ENCODE data around the gene TRIM51.

TRIM51 gene

GRCh38 chr11:55936300-55936699, 53.2 kb downstream of the TRIM51 start, which contains the start of gene OR5I1:
TSS of gene OR5I1 (minus strand) at chr11:55936400. CDS start at chr11:55936400, 0 bp downstream.
- no peaks in the 10 kb centered on the region for H3K27me3 Mint-ChIP-seq
- no peak within 1 kb of the TSS for H3K4me3 Mint-ChIP-seq
- ATAC-seq (replicated peaks) (no peak), DNase-seq (no peak)
- peaks cover 0 to 1% of the 10 kb centered on the region in 2 donors for H3K9me3 Mint-ChIP-seq
- H3K27ac Mint-ChIP-seq = no peak within 1 kb of the TSS
- no peaks in the 10 kb centered on the region for H3K4me1 Mint-ChIP-seq
- H3K36me3 Mint-ChIP-seq = no peaks in the 10 kb centered on the region
